ENCODE measurements around the gene PROM2.

The PROM2 gene

DNA sequence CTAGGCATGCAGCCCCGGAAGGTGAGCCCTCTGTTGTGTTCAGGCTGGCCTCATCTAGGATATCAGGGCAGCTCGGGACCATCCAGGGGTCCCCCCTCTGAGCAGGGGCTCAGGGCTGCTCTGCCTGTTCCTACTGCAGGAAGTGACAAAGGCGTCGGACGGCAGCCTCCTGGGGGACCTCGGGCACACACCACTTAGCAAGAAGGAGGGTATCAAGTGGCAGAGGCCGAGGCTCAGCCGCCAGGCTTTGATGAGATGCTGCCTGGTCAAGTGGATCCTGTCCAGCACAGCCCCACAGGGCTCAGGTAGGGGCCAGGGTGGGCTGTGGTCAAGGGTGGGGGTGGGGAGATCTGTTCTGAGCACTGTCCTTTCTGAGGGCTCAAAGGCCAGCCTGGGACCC lies 36.0 kb downstream of the PROM2 start:
- no peak for DNase-seq (ENCODE audit: extremely low read depth, low read depth)
- TF ChIP-seq CTCF (IDR thresholded peaks at IDR 0.05; ENCODE audit: low read depth, low read length) = no peak

DNA sequence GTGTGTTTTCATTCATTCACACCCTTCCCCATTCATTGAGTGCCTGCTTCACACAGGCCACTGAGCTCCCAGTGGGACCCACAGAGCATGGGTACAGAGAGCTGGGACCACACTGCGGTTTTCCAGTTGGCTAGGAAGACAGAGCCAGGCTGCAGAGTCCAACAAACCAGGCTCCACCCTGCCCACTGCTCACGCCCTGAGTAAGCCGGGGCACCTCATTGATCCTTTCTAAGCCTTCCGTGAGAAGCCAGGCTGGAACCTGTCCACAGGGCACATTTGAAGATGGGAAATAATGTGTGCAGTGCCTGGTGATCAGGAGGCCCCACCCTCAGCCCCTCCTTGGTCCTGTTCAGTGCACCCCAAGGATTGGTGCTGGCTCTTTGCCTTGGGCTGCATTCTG lies 36.4 kb downstream of the PROM2 start:
- DNase-seq (ENCODE audit: extremely low read depth, low read depth) = no peak
- no peak for TF ChIP-seq CTCF (IDR thresholded peaks at IDR 0.05; ENCODE audit: low read depth, low read length)

GRCh38 chr2:95311815-95312542 lies 37.7 kb downstream of the PROM2 start:
- no peak for DNase-seq (ENCODE audit: extremely low read depth, low read depth)
- no peak for TF ChIP-seq CTCF (IDR thresholded peaks at IDR 0.05; ENCODE audit: low read depth, low read length)

DNA sequence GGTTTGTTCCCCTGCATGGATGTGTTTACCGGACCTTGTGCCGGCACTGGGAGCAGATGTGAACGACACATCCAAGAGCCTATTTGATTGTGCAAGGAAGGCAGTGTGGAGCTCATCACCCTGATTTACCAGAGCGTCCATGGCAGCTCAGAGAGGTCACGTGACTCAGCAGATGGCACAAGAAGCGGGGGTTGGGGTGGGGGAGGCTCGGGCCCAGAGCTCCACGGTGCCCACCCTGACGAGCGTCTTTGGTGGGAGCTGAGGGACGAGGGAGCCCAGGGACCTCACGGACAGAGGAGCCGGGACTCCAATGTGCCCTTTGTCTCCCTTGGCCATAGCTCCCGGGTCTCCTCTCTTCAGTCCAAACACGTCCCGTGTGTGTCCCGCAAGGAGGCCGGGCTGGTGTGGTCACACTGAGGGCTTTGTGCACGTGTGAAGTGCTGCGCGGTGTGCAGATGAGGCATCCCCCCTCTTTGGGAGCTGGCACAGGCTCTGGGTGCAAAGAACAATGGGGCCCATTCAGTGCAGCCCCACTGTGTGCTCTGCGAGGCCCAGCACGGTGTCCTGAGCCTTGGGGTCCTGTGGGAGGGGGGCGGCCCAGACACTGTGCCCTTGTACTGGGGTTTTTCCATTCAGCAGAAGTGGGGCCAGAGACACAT lies 38.4 kb downstream of the PROM2 start:
- no peak for DNase-seq (ENCODE audit: extremely low read depth, low read depth)
- no peak for TF ChIP-seq CTCF (IDR thresholded peaks at IDR 0.05; ENCODE audit: low read depth, low read length)

DNA sequence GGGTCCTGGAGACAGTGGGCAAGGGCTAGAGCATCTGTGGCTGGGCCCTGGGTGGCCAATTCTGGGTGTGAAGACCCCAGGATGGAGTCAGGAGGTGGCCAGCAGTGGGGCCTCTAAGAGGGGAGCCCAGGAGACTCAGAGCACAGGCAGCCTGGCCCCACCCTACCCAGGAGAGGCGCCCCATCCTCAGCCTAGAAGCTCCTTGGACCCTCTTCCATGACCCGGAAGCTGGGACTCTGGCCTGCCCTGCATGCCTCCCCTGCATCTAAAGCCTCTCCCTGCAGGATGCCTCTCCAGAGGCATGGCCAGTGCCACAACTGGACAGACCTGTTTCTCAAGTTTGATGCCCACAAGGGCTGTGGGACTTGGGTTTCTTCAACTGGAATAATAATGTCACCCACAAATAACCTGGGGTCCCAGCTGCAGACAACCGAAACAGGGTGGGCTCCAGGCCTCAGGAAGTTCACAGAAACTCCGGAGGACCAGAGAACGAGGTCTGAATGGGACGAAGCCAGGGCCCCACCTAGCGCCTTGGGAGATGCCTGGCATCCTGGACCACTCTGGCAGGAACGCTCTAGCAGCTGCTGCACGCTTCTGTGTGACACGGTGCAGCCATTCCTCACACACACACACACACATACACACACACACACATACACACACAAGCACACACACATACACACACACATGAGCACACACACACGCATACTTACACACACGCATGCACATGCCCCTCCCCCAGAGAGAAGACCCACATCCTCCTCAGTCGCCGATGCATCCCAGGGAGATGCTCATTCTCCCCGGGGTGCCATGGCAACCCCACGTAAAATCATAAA lies 39.3 kb downstream of the PROM2 start:
- TF ChIP-seq CTCF (IDR thresholded peaks at IDR 0.05; ENCODE audit: low read depth, low read length) = no peak
- no peak for DNase-seq (ENCODE audit: extremely low read depth, low read depth)

- TF ChIP-seq CTCF (IDR thresholded peaks at IDR 0.05; ENCODE audit: low read depth, low read length) = no peak
Observed at GRCh38 chr2:95314598-95314963, 40.3 kb downstream of the PROM2 start.

More at GRCh38 chr2:95314598-95314963, 40.3 kb downstream of the PROM2 start:
- no peak for DNase-seq (ENCODE audit: extremely low read depth, low read depth)
